Tibial artery (tissue), 4 donors: ENCODE results near the gene C15orf40.

Experiments used
- DNase-seq, 2 donors: peaks; one replicate each; pipeline ENCODE4 v3.0.0-alpha.2; 2019
- H3K27ac ChIP-seq, 2 donors: fragments of 200-600 bp; sonication (generic) in 1 of 2; 1 replicate in 1 of 2; 2 replicates in 1 of 2; pipeline ENCODE4 v1.5.1; 2018 to 2019; ENCODE audit warnings: mild to moderate bottlenecking in 1 of 2
- H3K27me3 ChIP-seq, 2 donors: fragments of 200-600 bp; sonication (generic) in 1 of 2; one replicate each; pipeline versions ENCODE4 v1.5.1 to v1.6.0; 2016 to 2019
- H3K36me3 ChIP-seq, 3 donors: fragments of 200-600 bp; sonication (generic) in 2 of 3; one replicate each; pipeline ENCODE4 v1.5.1; 2016 to 2019; ENCODE audit warnings: mild to moderate bottlenecking in 2 of 3
- H3K4me1 ChIP-seq, 4 donors: fragments of 200-600 bp; sonication (generic) in 2 of 4; 1 replicate in 3 of 4; 2 replicates in 1 of 4; pipeline ENCODE4 v1.5.1; 2016 to 2019
- H3K4me3 ChIP-seq, 2 donors: fragments of 200-600 bp; sonication (generic) in 1 of 2; 1 replicate in 1 of 2; 2 replicates in 1 of 2; pipeline ENCODE4 v1.5.1; 2018 to 2019; ENCODE audit warnings: mild to moderate bottlenecking in 2 of 2
- H3K9me3 ChIP-seq, 3 donors: fragments of 200-600 bp; sonication (generic) in 1 of 3; one replicate each; pipeline ENCODE4 v1.5.1; 2016 to 2019
- intact Hi-C: fragments of 100-400 bp; cut with DNase I; formaldehyde crosslinking; loops from one replicate; pipeline ENCODE4 v1.15.0; 2023; ENCODE audit warnings: low total_unique reads
- TF ChIP-seq, protein P1 (sequence below), 2 experiments: fragments of 200-600 bp in 1 of 2; fragments of 450-650 bp in 1 of 2; IDR thresholded peaks; one replicate each; pipeline ENCODE4 v1.5.1; 2017 to 2019; ENCODE audit warnings: antibody characterized with exemption in 2 of 2, mild to moderate bottlenecking in 1 of 2, moderate library complexity in 1 of 2

Gene C15orf40

DNA sequence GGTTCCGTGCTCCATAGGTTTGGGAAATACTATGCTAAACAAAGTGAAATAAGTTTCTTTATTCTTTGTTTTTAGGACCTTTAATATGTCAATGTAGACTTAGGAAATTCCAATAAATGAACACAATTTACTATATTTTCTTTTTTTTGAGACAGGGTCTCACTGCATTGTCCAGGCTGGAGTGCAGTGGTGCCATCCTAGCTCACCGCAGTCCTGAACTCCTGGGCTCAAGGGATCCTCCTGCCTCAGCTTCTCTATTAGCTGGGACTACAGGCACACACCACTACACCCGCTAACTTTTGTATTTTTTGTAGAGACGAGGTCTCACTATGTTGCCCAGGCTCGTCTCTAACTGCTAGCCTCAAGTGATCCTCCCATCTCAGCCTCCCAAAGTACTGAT is 46.5 kb downstream of the C15orf40 start:
- Histone ChIP-seq H3K4me1 (no peaks in the 10 kb centered on the region), H3K9me3 (no peaks in the 10 kb centered on the region), H3K27ac (no peak overlapping the region), H3K4me3 (no peak overlapping the region), H3K27me3 (no peaks in the 10 kb centered on the region), H3K36me3 (no peaks in the 10 kb centered on the region)
- intact Hi-C loops = no loop called here
- no peak for DNase-seq
- TF ChIP-seq, protein P1, sequence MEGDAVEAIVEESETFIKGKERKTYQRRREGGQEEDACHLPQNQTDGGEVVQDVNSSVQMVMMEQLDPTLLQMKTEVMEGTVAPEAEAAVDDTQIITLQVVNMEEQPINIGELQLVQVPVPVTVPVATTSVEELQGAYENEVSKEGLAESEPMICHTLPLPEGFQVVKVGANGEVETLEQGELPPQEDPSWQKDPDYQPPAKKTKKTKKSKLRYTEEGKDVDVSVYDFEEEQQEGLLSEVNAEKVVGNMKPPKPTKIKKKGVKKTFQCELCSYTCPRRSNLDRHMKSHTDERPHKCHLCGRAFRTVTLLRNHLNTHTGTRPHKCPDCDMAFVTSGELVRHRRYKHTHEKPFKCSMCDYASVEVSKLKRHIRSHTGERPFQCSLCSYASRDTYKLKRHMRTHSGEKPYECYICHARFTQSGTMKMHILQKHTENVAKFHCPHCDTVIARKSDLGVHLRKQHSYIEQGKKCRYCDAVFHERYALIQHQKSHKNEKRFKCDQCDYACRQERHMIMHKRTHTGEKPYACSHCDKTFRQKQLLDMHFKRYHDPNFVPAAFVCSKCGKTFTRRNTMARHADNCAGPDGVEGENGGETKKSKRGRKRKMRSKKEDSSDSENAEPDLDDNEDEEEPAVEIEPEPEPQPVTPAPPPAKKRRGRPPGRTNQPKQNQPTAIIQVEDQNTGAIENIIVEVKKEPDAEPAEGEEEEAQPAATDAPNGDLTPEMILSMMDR (IDR thresholded peaks at IDR 0.05) = no peak

DNA sequence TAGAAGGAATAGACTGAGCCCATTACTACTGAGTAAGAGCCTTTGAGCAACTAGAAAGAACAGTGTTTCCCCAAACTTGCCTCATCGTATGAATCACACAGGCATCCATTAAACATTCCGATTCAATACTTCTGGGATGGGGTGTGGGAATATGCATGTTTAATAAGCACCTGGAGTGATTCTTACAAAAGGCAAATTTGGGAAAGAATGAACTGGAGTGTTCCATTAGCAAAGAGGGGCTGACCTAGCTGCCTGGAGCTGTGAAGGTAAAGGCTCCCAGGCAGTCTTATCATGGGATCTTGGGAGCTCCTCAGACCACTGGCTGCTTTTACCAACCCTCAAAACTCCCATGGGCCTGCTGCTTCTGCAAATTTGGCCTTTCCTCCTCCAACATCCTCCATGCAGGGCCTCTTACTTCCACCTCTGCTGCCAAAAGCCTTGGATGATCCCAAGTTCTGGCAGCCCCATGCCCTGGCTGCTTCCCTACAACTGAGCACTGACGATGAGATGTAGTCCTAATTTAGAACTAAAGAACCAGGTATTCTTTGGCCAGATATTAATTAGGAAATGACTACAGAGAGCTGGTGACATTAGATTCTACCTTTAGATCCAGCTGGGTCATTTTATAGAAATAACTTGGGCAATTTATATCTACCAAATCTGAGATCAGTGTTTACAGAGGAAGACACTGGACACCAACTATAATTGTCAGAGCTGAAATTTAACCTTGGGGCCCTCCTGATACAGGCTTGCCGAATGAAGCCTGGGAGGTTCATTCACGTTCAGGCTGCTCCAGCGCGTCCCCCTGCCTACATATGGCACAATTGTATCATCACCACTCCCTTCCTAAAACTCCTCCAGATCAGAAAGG is 47.7 kb downstream of the C15orf40 start:
- Histone ChIP-seq H3K36me3 (no peaks in the 10 kb centered on the region), H3K27me3 (no peaks in the 10 kb centered on the region), H3K4me3 (no peak overlapping the region), H3K4me1 (no peaks in the 10 kb centered on the region), H3K27ac (no peak overlapping the region), H3K9me3 (no peaks in the 10 kb centered on the region)
- TF ChIP-seq, protein P1 (IDR thresholded peaks at IDR 0.05) = no peak
- no peak for DNase-seq
- intact Hi-C loops = no loop called here

DNA sequence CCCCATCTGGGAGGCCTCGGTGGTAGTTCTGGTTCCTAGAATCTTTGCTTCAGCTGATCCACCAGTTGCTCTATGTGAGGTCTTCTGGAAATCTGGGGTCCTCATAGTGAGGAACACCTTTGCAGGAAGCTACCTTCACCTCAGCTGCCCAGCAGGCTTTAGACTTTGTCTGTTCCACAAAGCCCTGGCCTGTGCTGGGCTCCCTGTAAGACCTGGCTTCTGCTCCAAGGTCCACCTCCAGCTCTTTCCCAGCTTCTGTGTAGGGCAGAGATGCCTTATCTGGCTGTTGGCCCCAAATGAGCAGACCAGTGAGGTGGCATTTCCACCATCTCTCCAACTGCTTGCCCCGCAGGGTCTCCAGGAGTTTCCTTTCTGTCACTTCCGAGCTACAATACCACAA is 50.7 kb downstream of the C15orf40 start:
- no peak for DNase-seq
- no peak overlapping the region for H3K27ac ChIP-seq
- H3K4me3 ChIP-seq = no peak overlapping the region
- no peaks in the 10 kb centered on the region for H3K36me3 ChIP-seq
- TF ChIP-seq, protein P1 (IDR thresholded peaks at IDR 0.05) = no peak
- no peaks in the 10 kb centered on the region for H3K9me3 ChIP-seq
- intact Hi-C loops = no loop called here
- no peaks in the 10 kb centered on the region for H3K27me3 ChIP-seq
- H3K4me1 ChIP-seq = no peaks in the 10 kb centered on the region

DNA sequence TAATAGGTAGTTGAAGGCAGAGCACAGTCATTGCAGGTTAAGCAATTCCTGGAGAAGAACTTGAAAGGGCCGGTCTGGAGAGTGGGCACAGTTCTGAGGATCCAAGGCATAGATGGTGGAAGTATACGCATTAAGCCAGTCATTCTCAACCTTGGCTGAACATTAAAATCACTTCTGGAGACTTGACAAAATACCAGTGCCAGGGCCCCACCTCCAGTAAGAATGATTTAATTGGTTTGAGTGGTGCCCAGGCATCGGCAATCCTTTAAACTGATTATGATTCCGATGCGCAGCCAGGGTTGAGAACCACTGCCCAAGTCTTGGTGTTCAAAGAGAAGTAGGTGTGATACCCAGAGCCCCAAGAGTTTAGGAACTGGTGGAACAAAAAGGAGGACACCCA is 52.0 kb downstream of the C15orf40 start:
- Histone ChIP-seq H3K27ac (no peak overlapping the region), H3K36me3 (no peaks in the 10 kb centered on the region), H3K9me3 (peaks cover 0 to 3% (median 0%) of the 10 kb centered on the region in 3 donors), H3K4me3 (no peak overlapping the region), H3K4me1 (no peaks in the 10 kb centered on the region), H3K27me3 (no peaks in the 10 kb centered on the region)
- no peak for DNase-seq
- intact Hi-C loops = no loop called here
- TF ChIP-seq, protein P1 (IDR thresholded peaks at IDR 0.05) = no peak

DNA sequence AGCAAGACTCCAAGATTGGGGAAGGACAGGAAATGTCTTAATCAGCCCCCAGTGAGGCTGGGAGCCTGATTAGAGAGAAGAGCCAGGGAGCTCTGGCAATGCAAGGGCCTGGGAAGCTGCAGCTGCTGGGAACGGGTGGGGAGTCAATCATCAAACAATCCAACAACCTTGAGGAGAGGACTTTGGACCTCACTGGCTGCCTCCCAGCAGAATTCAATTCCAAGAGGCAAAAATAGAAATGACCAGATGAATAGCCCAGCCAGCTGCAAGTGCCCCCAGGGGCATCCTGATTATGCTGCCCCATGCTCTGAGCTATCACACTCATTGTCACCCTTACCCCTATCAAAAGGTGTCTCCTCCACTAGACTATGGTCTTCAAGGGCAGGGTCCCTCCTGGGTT is 52.8 kb downstream of the C15orf40 start:
- Histone ChIP-seq H3K9me3 (peaks cover 0 to 3% (median 0%) of the 10 kb centered on the region in 3 donors), H3K4me3 (no peak overlapping the region), H3K36me3 (no peaks in the 10 kb centered on the region), H3K4me1 (no peaks in the 10 kb centered on the region), H3K27ac (no peak overlapping the region), H3K27me3 (no peaks in the 10 kb centered on the region)
- intact Hi-C loops = no loop called here
- TF ChIP-seq, protein P1 (IDR thresholded peaks at IDR 0.05) = no peak
- DNase-seq = no peak
